HG02588 (cell line): Measurements from ENCODE around the gene DHRSX.
"Not testable (repeated sequence)": the region's sequence is repeated elsewhere in the genome, so short reads cannot be mapped to it uniquely, and the experiment has no call there.

ENCODE experiments used
- ATAC-seq: cut with Tn5 transposase; IDR thresholded peaks from one replicate; pipeline ENCODE4 v1.9.1; 2021; ENCODE audit warnings: mild to moderate bottlenecking, moderate library complexity; ENCODE audit not compliant: unreplicated experiment

Gene DHRSX

DNA sequence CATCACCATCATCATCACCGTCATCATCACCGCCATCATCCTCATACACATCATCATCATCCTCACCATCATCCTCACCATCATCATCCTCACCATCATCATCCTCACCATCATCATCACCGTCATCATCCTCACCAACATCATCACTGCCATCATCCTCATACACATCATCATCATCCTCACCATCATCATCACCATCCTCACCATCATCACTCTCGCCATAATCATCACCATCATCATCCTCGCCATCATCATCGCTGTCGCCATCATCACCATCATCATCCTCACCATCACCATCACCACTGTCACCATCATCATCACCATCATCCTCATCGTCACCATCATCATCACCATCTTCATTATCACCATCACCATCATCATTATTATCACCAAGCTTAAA lies 19.8 kb upstream of the DHRSX start:
- no peak for ATAC-seq

DNA sequence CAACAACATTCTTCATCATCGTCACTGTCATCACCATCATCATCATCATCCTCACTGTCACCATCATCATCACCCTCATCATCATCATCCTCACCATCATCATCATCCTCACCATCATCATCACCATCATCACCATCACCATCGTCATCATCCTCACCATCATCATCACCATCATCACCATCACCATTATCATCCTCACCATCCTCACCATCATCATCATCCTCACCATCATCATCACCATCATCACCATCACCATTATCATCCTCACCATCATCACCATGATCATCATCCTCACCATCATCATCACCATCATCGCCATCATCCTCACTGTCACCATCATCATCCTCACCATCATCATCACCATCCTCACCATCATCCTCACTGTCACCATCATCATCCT lies 18.9 kb upstream of the DHRSX start:
- not testable (repeated sequence) for ATAC-seq

DNA sequence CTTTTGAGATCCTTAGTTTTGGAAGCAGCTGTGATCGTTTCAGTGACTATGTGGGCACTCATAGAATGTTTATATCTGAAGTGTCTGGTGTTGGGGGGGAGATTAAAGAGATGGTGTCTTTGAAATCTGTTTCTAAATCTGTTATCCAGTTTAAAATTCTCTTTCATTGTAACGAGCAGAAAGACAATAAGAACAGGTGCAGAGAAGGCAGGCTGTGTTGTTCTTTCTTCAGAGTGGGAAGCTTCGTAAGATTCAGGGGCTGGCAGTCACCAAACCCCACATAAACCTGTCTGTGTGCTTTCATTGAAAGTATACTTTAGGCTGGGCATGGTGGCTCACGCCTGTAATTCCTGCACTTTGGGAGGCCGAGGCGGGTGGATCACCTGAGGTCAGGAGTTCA lies 16.3 kb upstream of the DHRSX start:
- no peak for ATAC-seq

DNA sequence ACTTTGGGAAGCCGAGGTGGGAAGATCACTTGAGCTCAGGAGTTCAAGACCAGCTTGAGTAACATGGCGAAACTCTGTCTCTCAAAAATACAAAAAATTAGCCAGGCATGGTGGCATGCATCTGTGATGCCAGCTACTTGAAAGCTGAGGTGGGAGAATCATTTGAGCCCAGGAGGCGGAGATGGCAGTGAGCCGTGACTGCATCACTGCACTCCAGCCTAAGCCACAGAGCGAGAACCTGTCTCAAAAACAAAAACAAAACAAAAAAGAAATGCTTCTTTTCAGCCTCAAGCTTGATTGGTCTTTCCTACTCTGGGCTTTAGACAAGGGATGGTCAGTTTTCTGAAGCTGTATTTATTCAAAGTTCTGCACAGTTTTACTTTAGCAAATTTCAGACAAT lies 15.8 kb upstream of the DHRSX start:
- no peak for ATAC-seq

DNA sequence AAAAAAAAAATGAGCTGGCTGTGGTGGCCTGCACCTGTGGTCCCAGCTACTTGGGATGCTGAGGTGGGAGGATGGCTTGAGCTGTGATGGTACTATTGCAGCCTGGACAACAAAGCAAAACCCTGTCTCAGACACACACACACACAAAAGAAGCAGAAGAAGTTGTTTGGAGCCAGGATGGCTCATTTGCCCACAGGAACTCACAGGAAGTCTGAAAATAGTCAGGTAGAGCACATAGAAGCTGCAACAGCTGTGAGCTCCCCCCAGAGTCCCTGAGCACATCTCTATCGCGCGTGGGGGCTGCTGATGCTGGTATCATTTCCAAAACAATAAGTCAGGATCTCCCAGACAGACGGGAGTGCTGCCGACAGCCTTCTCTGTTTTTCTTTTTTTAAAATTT lies 13.4 kb upstream of the DHRSX start:
- no peak for ATAC-seq

DNA sequence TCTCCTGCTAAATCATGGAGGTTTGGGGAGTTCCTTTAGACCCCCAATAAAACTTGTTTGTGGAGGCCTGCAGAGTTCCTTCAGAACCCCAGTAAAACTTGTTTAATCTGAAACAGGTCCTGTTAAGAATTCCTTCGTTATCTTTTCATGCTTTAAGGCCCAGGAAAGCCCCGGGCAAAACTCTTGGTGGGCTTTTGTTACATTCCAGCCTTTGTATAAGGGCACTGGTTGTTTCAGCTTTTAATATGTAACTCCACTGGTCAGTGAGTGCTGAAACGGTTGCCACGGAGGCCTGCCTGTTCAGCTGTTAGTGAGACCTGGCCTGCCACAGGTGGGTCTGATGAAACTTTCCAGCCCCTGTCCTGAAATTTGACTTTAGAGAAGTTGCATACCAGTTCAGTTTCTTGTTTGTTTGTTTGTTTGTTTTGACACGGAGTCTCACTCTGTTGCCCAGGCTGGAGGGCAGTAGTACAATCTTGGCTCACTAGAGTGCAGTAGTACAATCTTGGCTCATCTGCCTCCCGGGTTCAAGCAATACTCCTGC lies 12.4 kb upstream of the DHRSX start:
- no peak for ATAC-seq

DNA sequence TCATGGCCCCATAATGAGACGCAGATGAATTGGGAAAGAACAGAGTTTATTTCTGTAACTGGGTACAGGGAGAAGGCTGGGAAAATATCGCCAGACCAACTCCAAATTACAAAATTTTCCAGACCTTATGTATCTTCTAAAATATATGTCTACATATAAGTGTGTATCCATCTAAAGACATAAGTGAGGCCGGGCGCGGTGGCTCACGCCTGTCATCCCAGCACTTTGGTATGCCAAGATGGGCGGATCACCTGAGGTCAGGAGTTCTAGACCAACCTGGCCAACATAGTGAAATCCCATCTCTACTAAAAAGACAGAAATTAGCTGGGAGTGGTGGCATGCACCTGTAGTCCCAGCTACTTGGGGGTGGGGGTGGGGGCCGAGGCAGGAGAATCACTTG lies 11.7 kb upstream of the DHRSX start:
- ATAC-seq = no peak

DNA sequence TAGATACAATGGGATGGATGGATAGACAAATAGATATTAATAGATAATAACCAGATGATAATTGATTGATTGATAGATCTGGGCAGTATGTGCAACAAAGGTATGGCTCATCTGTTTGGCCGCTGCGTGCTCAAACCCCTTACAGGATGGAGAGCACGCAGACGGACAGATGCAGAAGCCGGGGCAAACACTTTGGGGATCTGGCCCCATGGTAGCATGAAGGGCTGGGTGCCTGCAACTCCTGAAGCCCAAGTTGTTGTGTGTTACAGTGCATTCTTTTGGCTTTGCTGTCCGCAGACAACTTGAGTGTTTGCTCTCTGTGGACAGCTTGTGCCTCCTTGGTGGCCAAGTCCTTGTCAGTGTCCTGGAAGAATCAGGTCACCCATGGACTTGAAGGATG lies 10.6 kb upstream of the DHRSX start:
- ATAC-seq = no peak

DNA sequence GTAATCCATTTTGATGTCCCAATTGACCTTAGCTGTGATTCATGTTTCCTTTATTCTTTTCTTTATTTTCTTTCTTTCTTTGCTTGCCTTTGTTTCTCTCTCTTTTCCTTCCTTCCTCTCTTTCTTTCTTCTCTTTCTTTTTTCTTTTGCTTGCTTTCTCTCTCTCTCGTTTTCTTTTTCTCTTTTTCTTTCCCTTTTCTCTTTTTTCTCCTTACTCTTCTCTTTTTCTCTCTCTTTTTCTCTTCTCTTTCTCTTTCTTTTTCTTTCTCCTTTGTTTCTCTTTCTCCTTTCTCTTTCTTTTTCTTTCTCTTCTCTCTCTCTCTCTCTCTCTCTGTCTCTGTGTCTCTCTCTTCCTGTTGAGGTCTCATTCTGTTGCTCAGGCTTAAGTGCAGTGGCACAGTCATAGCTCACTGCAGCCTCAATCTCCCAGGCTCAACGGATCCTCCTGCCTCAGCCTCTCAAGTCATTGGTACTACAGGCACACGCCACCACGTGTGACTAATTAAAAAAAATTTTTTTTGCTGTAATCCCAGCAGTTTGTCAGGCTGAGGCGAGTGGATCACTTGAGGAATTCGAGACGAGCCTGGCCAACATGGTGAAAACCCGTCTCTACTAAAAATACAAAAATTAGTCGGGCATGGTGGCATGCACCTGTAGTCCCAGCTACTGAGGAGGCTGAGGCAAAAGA lies 8.0 kb upstream of the DHRSX start:
- ATAC-seq = no peak

DNA sequence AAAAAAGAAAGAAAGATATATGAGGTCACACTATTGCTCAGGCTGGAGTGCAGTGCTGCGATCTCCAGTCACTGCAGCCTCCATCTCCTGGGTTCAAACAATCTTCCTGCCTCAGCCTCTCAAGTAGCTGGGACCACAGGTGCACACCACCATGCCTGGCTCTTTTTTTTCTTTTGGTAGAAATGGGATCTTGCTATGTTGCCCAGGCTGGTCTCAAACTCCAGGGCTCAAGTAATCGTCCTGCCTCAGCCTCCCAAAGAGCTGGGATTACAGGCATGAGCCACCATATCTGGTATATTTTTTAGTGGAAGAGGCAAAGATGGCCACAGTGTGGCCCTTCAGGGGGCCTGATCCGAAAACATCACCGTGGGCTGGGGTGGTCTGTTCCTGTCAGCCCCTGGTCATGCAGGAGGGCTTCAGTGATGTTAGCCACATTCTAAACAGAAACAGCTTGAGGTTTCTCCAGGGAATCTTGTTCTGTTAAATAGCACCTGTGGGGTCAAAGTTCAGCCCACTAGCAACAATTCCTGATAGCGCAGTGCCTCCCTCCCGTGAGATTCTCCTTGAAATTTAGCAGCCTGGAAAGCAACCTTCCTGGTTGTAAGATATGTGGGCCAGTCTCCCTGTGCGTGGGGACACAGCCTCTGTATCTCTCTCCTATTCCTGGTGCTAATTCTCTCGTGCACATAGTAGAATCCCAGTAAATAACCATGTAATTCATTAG lies 7.3 kb upstream of the DHRSX start:
- ATAC-seq = no peak

DNA sequence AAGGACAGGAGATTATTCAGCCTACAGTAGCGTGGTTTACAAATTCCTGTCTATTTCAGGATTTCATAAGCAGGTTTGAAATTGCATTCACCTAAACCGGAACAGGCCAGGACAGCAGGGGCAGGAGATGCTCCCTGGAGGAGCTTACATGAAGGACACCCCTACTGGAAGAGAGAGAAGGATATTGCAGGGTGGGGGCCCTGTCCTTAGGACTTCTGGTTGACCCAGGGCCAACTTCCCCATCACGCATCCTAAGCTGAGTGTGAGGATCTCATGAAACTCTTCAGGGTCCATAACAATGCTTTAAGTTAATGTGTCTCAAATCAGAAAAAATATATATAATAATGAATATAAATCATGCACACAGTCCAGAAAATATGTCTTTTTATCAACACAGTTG lies 6.4 kb upstream of the DHRSX start:
- ATAC-seq = no peak

DNA sequence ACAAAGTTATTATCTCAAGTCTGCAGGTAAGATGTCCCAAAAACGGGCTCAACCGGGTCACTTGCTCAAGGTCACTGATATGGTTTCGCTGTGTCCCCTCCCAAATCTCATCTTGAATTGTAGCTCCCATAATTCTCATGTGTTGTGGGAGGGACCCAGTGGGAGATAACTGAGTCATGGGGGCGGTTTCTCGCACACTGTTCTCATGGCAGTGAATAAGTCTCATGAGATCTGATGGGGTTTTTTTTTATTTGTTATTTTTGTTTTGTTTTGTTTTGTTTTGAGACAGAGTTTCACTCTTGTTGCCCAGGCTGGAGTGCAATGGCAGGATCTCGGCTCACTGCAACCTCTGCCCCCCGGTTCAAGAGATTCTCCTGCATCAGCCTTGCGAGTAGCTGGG lies 4.6 kb upstream of the DHRSX start:
- ATAC-seq = not testable (repeated sequence)

DNA sequence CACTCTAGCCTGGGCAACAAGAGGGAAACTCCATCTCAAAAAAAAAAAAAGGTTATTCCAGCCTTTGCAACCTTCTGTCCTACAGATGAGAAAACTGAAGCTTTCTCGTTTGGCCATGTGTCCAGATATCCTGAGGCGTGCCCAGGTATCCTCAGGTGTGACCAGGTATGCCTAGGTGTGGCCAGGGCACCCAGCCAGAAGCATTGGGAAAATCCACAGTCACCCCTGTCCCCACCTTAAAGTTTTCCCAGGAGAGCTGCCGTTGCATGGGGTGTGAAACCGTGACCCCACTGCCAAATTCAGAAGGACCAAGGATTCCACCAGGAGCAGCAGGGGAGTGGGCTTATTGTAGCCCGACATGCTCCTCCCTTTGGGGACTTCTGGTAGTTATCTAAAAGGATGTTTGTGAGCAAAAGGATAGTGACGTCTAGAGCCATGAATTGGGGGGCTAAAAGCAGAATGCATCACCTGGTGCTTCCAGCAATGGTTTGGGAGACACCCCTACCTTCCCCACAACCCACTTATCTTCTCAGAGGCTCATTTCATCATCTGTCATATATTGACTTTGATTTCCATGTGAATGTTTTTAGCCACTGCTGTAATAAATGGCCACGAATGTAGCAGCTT lies 4.0 kb upstream of the DHRSX start:
- ATAC-seq = no peak

DNA sequence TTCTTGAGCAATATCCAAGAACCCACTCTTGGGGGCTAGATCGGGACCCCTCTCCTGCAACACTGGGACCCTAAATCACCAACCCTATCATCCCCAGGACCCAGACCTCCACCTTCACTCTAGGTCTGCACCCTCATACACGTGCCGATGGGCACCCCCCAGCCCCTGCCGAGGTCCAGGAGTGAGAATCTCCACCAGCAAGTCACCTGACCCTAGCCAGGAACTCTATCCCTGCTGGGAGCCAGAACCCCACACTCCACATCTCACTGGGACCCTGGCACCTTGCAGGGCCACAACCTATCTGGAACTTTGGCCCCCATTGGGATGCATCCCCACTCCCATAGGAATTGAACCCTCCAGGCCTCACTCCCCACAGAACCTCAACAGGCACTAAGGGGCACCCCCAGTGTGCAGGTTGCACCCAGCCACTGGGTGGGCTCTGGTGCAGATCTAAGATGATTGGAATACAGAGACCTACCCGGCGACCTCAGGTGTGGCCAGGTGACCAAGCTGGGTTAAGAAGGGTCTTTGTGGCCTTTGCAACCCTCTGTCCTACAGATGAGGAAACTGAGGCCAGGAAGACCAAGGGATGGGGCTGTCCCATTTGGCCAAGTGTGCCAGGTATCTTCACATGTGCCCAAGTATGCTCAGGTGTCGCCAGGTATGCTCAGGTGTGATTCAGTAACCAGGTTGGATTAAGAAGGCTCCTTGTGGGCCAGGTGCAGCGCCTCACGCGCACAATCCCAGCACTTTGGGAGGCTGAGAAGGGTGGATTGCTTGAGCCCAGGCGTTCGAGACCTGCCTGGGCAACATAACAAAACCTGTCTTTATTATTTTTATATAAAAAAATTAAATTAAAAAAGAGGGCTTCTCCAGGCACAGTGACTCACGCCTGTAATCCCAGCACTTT lies 3.1 kb upstream of the DHRSX start:
- ATAC-seq = no peak

DNA sequence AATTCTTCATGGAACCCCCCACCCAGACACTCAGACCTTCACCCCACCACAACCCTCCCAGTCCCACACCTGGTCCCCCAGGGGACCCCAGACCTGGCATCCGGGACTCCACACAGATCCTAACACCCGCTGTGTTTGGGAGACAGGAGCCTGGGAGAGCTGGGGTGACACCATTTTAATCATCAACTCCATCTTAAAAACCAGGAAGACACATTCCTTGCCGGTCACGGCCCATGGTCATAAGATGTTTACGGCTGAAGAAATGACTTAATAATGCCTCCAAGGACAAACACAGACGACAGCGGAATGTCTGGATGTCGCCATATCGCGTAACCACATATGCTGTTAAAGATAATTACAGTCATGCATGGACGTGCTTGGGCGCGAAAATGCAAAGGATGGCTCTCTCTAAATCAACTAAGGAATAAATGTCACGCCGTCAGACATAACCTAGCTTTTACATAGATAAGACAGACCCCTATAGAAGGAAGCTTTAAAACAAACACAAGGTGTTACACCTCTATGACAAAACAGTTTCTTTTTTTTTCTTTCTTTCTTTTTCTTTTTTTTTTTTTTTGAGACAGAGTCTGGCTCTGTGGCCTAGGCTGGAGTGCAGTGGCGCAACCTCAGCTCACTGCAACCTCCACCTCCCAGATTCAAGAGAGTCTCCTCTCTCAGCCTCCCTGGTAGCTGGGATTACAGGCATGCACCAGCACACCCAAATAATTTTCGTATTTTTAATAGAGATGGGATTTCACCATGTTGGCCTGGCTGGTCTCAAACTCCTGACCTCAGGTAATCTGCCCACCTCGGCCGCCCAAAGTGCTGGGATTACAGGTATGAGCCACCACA lies 2.1 kb upstream of the DHRSX start:
- ATAC-seq = no peak

DNA sequence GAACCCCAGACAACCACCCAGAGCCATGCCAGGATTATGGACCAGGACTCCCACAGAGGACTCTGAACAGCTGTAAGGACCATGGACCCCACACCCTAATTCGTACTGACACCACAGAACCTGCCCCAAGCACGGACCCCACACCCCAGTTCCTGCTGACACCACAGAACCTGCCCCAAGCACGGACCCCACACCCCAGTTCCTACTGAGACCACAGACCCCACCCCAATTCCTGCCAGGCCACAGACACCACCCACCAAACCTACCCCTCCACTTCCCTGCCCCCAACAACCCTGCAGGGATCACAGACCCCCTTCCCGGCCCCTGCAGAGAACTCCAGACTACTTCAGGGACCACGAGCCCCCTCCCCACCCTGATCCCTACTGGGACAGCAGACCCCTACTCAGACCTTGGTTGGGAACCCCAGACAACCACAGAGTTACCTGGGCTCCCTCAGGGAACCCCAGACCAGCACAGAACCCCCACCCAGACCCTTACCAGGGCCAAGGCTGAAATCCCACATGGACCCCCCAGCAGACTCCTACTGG lies 1.4 kb upstream of the DHRSX start:
- no peak for ATAC-seq

DNA sequence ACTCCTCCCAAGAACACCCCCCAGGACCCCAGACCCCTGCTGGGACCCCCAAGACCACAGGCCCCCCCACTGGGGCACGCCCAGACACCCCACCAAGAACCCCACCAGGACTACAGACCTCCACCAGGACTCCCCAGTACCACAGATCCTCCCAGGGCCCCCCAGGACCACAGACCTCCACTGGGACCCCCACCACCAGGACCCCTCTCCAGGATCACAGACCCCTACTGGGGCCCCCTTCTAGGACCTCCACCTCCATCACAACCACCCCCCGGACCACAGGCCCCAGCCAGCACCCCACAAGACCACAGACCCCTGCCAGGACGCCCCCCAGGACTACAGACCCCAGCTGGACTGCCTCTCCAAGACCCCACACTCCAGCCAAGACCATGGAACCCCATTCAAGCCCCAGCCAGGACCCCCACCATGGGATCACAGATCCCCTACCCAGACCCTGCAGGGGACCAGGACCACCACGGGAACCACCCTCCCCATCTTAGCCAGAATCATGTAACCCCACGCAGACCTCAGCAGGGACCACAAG lies 855 bp upstream of the DHRSX start:
- no peak for ATAC-seq

DNA sequence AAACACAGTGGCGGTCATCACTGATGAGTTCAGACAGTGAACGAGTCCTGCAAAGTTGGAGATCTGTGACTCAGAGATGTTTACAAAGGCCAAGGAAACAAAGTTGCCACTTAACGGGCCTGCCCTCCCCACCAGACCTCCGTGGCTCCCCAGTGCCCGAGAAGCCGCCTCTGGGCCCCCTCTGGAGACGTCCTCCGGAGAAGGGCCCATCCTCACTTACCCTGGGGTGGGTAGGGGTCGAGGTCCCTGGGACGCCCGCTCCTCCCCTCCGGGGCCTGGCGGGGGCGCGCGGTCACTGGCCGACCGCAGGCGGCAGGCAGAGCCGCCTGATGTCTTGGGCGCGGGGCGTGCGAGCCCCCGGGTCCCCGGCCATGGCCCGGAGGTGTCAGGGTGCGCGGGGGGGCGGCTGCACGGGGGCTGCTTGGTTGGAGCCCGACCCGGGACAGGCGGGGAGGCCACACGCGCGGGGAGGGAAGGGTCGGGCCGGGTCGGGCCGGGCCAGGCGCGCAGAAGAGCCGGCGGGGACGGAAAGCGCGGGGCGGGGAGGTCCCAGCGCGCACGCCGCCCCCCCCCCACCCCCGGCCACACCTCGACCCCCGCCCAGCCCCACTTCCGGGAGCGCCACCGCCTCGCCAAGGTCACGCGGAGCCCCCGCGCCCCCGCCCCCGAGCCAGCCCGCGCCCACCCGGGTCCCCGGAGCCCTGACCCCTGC lies 529 bp downstream of the DHRSX start:
- ATAC-seq = peak; percentile 38

DNA sequence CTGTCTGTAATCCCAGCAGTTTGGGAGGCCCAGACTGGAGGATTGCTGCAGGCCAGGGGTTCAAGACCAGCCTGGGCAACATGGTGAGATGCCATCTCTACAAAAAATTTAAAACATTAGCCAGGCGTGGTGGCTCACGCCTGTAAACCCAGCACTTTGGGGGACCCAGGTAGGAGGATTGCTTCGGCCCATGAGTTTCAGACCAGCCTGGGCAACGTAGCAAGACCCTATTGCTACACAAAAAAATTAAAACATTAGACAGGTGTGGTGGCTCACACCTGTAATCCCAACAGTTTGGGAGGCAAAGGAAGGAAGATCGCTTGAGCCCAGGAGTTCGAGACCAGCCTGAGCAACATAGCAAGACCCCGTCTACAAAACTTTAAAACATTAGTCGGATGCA lies 1.3 kb downstream of the DHRSX start:
- ATAC-seq = no peak
